RWPE2 (cell line): ENCODE measurements around the gene YWHAG.
A peak's percentile ranks its signal among the peaks of the same experiment; 100 is the strongest.
"Not testable (repeated sequence)": the region's sequence is repeated elsewhere in the genome, so short reads cannot be mapped to it uniquely, and the experiment has no call there.

Source experiments
- ATAC-seq: fragments of 200-7000 bp; cut with Tn5 transposase; 3 replicates; pipeline ENCODE4 v1.9.1; 2021; ENCODE audit warnings: low read depth
- DNase-seq: peaks from one replicate; pipeline ENCODE4 v3.0.0-alpha.2; 2020; ENCODE audit warnings: low spot score
- H3K27ac ChIP-seq: fragments of 450-650 bp; 2 replicates; pipeline ENCODE4 v1.5.1; 2017; ENCODE audit warnings: mild to moderate bottlenecking; ENCODE audit not compliant: poor library complexity, severe bottlenecking
- H3K27me3 ChIP-seq: fragments of 250-450 bp; sonication (Bioruptor Pico); 2 replicates; pipeline ENCODE4 v1.5.1; 2021; ENCODE audit warnings: mild to moderate bottlenecking, moderate library complexity; ENCODE audit not compliant: insufficient read depth, poor library complexity, severe bottlenecking
- H3K36me3 ChIP-seq: fragments of 250-450 bp; sonication (Bioruptor Pico); 2 replicates; pipeline ENCODE4 v1.5.1; 2020; ENCODE audit warnings: low read depth, mild to moderate bottlenecking, moderate library complexity
- H3K4me1 ChIP-seq: fragments of 250-450 bp; sonication (Bioruptor Pico); 2 replicates; pipeline ENCODE4 v1.5.1; 2021; ENCODE audit warnings: mild to moderate bottlenecking, moderate library complexity; ENCODE audit not compliant: insufficient read depth, poor library complexity, severe bottlenecking
- H3K4me3 ChIP-seq: fragments of 250-450 bp; sonication (Bioruptor Pico); 2 replicates; pipeline ENCODE4 v1.5.1; 2021; ENCODE audit warnings: mild to moderate bottlenecking, moderate library complexity; ENCODE audit not compliant: severe bottlenecking
- H3K9me3 ChIP-seq: fragments of 250-450 bp; sonication (Bioruptor Pico); 2 replicates; pipeline ENCODE4 v1.5.1; 2021; ENCODE audit warnings: mild to moderate bottlenecking, moderate library complexity; ENCODE audit not compliant: severe bottlenecking
- TF ChIP-seq, protein P1 (sequence below): fragments of 450-650 bp; IDR thresholded peaks from one replicate; pipeline ENCODE4 v1.5.1; 2017; ENCODE audit warnings: mild to moderate bottlenecking, moderate library complexity; ENCODE audit not compliant: poor library complexity, severe bottlenecking

YWHAG gene

DNA sequence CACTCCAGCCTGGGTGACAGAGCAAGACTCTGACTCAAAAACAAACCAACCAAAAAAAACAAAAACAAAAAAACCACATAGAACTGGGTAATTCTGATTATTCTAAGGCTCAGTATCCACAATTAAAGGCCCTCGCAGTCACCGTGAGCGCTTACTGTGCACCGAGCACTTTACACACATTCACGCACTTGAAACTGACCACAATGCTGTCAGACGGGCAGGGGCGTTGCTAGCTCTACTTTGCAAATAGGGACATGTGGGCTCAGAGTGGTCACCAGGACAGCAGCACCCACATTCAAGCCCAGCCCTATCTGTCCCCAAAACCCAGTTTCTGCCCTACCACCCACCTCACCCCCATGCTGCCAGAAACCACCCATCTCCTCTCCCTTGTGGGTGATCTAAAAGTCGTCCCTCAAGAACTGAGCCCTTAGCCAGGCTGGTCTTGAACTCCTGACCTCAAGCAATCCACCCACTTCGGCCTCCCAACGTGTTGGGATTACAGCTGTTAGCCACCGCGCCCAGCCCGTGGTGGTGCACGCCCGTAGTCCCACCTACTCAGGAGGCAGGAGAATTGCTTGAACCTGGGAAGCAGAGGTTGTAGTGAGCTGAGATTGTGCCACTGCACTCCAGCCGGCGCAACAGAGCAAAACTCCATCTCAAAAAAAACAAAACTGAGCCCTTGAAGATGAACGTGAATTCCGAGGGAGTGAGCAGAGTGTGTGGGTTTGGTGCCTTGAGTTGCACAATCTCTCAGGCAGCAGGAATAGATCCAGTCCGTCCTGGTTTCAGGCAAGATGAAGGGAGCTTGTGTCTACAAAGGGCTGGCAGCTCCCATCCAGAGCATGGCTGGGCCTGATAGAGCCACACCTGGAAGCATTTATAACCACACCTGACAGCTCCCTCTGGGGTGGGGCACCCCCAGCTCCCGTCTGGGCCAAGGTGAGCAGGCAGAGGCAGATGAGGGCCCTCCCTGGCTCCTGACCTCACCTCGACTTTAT, 61.7 kb downstream of the YWHAG start:
- TF ChIP-seq, protein P1, sequence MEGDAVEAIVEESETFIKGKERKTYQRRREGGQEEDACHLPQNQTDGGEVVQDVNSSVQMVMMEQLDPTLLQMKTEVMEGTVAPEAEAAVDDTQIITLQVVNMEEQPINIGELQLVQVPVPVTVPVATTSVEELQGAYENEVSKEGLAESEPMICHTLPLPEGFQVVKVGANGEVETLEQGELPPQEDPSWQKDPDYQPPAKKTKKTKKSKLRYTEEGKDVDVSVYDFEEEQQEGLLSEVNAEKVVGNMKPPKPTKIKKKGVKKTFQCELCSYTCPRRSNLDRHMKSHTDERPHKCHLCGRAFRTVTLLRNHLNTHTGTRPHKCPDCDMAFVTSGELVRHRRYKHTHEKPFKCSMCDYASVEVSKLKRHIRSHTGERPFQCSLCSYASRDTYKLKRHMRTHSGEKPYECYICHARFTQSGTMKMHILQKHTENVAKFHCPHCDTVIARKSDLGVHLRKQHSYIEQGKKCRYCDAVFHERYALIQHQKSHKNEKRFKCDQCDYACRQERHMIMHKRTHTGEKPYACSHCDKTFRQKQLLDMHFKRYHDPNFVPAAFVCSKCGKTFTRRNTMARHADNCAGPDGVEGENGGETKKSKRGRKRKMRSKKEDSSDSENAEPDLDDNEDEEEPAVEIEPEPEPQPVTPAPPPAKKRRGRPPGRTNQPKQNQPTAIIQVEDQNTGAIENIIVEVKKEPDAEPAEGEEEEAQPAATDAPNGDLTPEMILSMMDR: no peak
- H3K36me3 ChIP-seq: no peaks in the 10 kb centered on the region
- no peaks in the 10 kb centered on the region for H3K27me3 ChIP-seq
- peaks cover 37% of the 10 kb centered on the region for H3K4me1 ChIP-seq
- ATAC-seq (peak; percentile 78), DNase-seq (peak; percentile 97)
- H3K4me3 ChIP-seq: no peak overlapping the region
- H3K9me3 ChIP-seq: no peaks in the 10 kb centered on the region
- H3K27ac ChIP-seq: peak overlapping the region; percentile 90

DNA sequence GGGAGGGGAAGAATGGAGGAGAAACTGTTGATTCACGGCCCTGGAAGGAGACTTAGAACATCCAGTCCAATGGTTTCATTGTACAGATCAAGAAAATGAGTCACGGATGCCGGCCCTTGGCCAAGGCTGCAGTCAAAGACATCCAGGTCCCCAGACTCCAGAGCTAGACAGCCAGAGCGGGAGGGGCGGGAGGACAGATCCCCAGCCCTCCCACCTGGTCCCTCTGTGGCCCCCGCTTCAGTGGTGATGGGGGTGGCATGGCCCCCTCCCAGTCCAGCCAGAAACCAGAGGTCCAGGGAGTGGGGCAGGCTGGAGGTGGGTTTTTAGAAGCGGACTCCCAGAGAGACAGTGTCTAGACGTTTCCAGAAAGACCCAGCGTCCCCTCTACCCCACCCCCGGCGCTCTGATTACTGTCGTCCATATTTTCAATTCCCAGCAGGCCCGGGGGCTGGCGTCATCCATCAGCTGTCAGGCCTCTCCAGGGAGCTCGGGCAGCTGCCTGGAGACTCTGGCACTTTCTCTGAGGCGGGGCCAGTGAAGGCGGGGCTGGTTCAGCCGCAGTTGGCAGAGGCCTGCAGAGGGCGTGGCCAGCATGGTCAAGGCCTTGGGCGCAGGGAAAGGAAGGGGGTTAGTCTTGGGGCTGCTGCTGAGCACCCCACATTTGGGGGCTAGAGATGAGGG, 64.3 kb downstream of the YWHAG start:
- no peaks in the 10 kb centered on the region for H3K36me3 ChIP-seq
- DNase-seq (peak; percentile 97), ATAC-seq (peak; percentile 57)
- peak overlapping the region; percentile 90 for H3K27ac ChIP-seq
- no peaks in the 10 kb centered on the region for H3K9me3 ChIP-seq
- peaks cover 36% of the 10 kb centered on the region for H3K4me1 ChIP-seq
- peak overlapping the region; percentile 18 for H3K4me3 ChIP-seq
- TF ChIP-seq, protein P1: no peak
- no peaks in the 10 kb centered on the region for H3K27me3 ChIP-seq

DNA sequence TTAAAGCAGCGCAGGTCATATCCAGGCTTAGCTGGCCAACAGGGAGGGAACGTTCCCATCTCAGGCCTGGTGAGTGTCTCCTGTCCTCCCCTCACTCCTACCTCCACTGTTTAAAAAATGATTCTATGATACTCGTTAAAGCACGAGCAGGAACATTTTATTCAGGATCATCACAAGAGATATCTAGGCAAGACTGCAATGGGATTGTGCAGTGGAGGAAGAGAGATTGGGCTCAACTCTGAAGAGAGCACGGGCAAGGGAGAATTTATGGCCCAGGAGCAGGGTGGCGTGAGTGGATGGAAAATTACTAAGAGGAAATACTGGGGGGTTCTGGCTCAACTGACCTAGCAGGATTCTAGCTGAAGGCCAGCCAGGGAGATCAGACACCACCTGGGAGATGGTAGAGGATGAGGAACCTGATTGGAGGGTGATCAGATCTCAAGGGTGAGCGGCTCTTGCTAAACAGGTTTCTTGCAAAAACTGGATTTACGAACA, 65.3 kb downstream of the YWHAG start:
- no peak for DNase-seq
- no peak for ATAC-seq
- no peak overlapping the region for H3K4me3 ChIP-seq
- H3K9me3 ChIP-seq: no peaks in the 10 kb centered on the region
- peaks cover 36% of the 10 kb centered on the region for H3K4me1 ChIP-seq
- no peaks in the 10 kb centered on the region for H3K36me3 ChIP-seq
- peak overlapping the region; percentile 90 for H3K27ac ChIP-seq
- TF ChIP-seq, protein P1: no peak
- H3K27me3 ChIP-seq: no peaks in the 10 kb centered on the region

DNA sequence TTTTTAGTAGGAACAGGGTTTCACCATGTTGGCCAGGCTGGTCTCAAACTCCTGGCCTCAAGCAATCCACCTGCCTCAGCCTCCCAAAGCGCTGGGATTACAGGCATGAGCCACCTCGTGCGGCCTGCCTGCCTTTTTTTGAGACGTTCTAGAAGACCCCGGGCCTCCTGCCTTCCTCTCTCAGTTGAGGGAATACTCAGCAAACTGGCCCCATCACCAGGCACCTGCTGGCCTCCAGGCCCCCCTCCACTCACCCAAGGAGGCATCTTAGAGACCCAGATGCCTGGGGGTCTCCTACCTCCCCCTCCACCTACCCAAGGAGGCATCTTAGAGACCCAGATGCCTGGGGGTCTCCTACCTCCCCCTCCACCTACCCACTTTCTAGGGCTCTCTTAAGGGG, 65.9 kb downstream of the YWHAG start:
- H3K9me3 ChIP-seq, H3K4me3 ChIP-seq, DNase-seq, H3K36me3 ChIP-seq, ATAC-seq, H3K27me3 ChIP-seq: not testable (repeated sequence)
- peaks cover 35% of the 10 kb centered on the region for H3K4me1 ChIP-seq
- peak overlapping the region; percentile 90 for H3K27ac ChIP-seq

DNA sequence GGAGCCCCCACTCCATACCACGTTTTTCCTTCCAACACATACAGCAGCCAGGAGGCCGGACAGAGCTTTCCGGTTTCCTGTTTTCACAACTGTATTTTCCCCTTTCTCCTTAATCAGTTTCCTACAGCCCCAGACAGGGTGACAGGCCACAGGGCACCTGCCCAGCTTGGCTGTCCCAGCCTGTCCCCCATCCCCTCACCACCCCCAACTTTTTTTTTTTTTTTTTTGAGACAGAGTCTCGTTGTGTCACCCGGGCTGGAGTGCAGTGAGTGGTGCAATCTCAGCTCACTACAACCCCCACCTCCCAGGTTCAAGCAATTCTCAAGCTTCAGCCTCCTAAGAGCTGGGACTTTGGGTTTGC, 66.6 kb downstream of the YWHAG start:
- H3K27ac ChIP-seq: peak overlapping the region; percentile 90

More for the DNA sequence above, 66.6 kb downstream of the YWHAG start:
- peak; percentile 2; the same call in 2 of the 3 replicates for ATAC-seq
- no peaks in the 10 kb centered on the region for H3K36me3 ChIP-seq
- no peaks in the 10 kb centered on the region for H3K9me3 ChIP-seq
- peaks cover 31% of the 10 kb centered on the region for H3K4me1 ChIP-seq
- TF ChIP-seq, protein P1: no peak
- H3K27me3 ChIP-seq: no peaks in the 10 kb centered on the region
- peak overlapping the region; percentile 11 for H3K4me3 ChIP-seq
- DNase-seq: no peak
